Stimulated activated naive B cell treated with anti-CD40 and anti-IgM and Interleukin-4, amounts not matched to agents 10 μg/mL and 1 μg/mL and 100 μg/mL, for 72 hours (primary cell): ENCODE measurements around the gene SLC2A13.
A peak's percentile ranks its signal among the peaks of the same experiment; 100 is the strongest.
"Not testable (repeated sequence)": the region's sequence is repeated elsewhere in the genome, so short reads cannot be mapped to it uniquely, and the experiment has no call there.

Source experiments
- ATAC-seq, 2 donors: fragments of 150-1000 bp; cut with Tn5 transposase; replicated peaks; 2 replicates each; pipeline ENCODE4 v1.10.0; 2021; ENCODE audit warnings: moderate library complexity in 1 of 2
- DNase-seq: peaks from one replicate; pipeline ENCODE4 v3.0.0; 2021
- H3K27ac Mint-ChIP-seq: one replicate; pipeline ENCODE4 v1.8.0; 2022; ENCODE audit warnings: mild to moderate bottlenecking, mixed read lengths
- H3K27me3 Mint-ChIP-seq, 2 donors: one replicate each; pipeline ENCODE4 v1.8.0; 2022; ENCODE audit warnings: mixed read lengths in 2 of 2
- H3K36me3 Mint-ChIP-seq, 2 donors: one replicate each; pipeline ENCODE4 v1.8.0; 2022; ENCODE audit warnings: mixed read lengths in 2 of 2, mild to moderate bottlenecking in 1 of 2
- H3K4me1 Mint-ChIP-seq, 2 donors: one replicate each; pipeline ENCODE4 v1.8.0; 2022; ENCODE audit warnings: mixed read lengths in 2 of 2, mild to moderate bottlenecking in 1 of 2
- H3K4me3 Mint-ChIP-seq, 2 donors: one replicate each; pipeline ENCODE4 v1.8.0; 2022; ENCODE audit warnings: mild to moderate bottlenecking in 2 of 2, mixed read lengths in 2 of 2, moderate library complexity in 1 of 2
- H3K9me3 Mint-ChIP-seq, 2 donors: one replicate each; pipeline ENCODE4 v1.8.0; 2022; ENCODE audit warnings: mixed read lengths in 2 of 2, mild to moderate bottlenecking in 1 of 2

Gene SLC2A13

DNA sequence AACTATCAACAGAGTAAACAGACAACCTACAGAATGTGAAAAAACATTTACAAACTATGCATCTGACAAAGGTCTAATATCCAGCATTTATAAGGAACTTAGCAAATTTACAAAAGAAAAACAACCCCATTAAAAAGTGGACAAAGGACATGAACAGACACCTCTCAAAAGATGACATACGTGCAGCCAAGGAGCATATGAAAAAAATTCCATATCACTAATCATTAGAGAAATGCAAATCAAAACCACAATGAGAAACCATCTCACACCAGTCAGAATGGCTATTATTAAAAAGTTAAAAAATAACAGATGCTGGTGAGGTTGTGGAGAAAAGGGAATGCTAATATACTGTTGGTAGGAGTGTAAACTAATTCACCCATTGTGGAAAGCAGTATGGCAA lies 257.7 kb downstream of the SLC2A13 start:
- peaks cover 13 to 29% of the 10 kb centered on the region in 2 donors for H3K4me1 Mint-ChIP-seq
- H3K4me3 Mint-ChIP-seq, H3K27me3 Mint-ChIP-seq, DNase-seq, ATAC-seq, H3K36me3 Mint-ChIP-seq, H3K9me3 Mint-ChIP-seq, H3K27ac Mint-ChIP-seq: not testable (repeated sequence)

- no peak overlapping the region for H3K4me3 Mint-ChIP-seq
- H3K36me3 Mint-ChIP-seq: no peaks in the 10 kb centered on the region
- no peaks in the 10 kb centered on the region for H3K27me3 Mint-ChIP-seq
- H3K4me1 Mint-ChIP-seq: peaks cover 13 to 29% of the 10 kb centered on the region in 2 donors
- H3K27ac Mint-ChIP-seq: no peak overlapping the region
- H3K9me3 Mint-ChIP-seq: peaks cover 3 to 4% of the 10 kb centered on the region in 2 donors
- no peak for DNase-seq
- peak; percentile 61 to 70 for ATAC-seq
These were observed 258.8 kb downstream of the SLC2A13 start for GRCh38 chr12:39846971-39847650.

DNA sequence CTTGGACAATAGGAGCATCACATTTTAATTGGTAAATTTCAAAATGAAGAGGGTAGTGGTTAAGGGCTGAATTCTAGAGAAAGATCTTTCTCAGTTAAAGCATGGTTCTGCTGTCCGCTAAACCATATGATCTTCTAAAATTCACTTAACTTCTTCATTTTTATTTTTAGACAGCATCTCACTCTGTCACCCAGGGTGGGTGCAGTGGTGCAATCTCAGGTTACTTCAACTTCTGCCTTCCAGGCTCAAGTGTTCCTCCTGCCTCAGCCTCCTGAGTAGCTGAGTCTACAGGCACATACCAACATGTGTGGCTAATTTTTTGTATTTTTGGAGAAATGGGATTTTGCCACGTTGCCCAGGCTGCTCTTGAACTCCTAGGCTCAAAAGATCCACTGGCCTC lies 259.6 kb downstream of the SLC2A13 start:
- DNase-seq: no peak
- peaks cover 3 to 4% of the 10 kb centered on the region in 2 donors for H3K9me3 Mint-ChIP-seq
- H3K36me3 Mint-ChIP-seq: no peaks in the 10 kb centered on the region
- no peaks in the 10 kb centered on the region for H3K27me3 Mint-ChIP-seq
- ATAC-seq: peak; percentile 86 to 87
- no peak overlapping the region for H3K4me3 Mint-ChIP-seq
- H3K4me1 Mint-ChIP-seq: peaks cover 13 to 29% of the 10 kb centered on the region in 2 donors
- no peak overlapping the region for H3K27ac Mint-ChIP-seq

DNA sequence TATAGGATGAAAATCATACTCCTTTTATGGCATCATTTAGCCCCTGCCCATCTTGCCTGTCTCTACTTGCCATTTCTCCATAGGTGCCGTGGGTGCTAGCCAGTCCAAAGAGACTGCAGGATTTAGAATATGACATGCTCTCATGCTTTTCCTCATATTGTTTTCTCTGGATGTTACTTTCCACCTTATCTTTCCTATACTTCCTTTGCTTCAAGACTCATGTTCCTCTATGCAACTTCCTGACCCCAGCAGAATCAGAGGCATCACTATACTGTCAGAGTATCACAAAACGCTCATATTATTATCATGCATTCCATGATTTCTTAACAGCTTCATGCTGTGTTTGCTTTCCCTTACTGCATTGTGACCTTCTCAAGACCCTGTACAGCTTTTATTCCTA lies 265.5 kb downstream of the SLC2A13 start:
- H3K4me1 Mint-ChIP-seq: peaks cover 0 to 1% of the 10 kb centered on the region in 2 donors
- H3K36me3 Mint-ChIP-seq: no peaks in the 10 kb centered on the region
- H3K27ac Mint-ChIP-seq: no peak overlapping the region
- no peaks in the 10 kb centered on the region for H3K9me3 Mint-ChIP-seq
- no peak for DNase-seq
- H3K4me3 Mint-ChIP-seq: no peak overlapping the region
- ATAC-seq: no peak
- no peaks in the 10 kb centered on the region for H3K27me3 Mint-ChIP-seq

DNA sequence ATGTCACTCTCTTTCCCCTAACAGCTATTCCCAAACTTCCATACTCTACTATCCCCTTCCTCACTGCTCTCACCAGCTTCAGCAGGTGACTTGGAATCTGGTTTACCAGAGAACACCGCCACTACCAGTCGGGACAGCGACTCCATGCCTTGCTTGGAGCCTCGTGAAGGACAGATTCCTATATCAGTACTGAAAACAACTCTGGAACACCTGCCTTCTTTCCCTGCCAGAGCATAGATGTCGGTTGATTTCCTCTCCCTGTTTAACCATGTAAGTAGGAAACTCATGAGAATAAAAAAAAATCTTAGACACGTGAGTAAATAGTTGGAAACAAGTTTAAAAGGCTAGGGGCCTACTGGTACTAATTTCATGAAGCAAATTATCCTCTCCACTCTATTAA lies 266.8 kb downstream of the SLC2A13 start:
- ATAC-seq (no peak), DNase-seq (no peak)
- Mint-ChIP-seq H3K4me3 (no peak overlapping the region), H3K27me3 (no peaks in the 10 kb centered on the region), H3K27ac (no peak overlapping the region), H3K4me1 (no peaks in the 10 kb centered on the region), H3K9me3 (no peaks in the 10 kb centered on the region), H3K36me3 (no peaks in the 10 kb centered on the region)

DNA sequence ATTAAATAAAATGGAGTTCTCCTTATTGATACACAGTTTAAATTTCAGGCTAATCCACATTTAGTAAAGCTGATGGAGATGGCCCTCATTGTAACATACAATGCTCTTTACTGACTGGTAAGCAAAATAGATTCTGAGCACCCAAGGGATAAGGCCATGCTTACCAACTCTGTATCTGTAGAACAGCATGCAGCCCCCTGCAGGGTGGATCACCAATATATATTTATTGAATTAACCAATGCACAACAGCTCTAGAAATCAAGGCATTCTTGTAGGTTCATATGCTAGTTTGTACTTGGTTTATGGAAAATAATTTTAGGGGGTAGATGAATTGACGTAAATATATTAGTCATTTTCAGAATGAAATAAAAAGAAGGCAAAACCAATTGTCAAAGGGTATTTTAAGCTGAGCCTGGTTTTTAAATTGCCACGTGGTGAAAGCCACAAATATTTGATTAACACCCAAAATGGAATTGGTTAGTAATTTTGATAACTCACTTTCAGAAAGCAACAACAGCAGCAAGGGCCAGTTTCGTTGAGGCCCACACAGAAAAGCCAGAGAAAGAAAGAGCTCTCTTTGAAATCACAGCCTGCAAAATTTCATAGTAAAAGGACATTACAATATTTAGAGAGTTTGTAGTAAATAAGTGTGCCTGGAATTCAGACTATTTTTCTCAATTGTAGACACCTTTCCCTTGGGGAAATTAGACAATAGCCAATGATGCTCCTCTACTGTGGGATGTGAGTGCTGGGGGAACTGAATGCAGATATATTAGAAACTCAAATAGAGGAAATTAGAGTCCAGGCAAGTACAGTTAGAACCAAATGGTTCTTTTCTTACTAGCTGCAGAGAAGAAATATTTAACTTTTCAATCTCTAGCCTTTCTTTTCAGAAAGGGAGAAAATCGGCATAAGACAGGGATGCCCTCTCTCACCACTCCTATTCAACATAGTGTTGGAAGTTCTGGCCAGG lies 270.1 kb downstream of the SLC2A13 start:
- peak in 1 of 2 donors; percentile 16 for ATAC-seq
- no peak for DNase-seq
- H3K9me3 Mint-ChIP-seq: no peaks in the 10 kb centered on the region
- H3K4me1 Mint-ChIP-seq: no peaks in the 10 kb centered on the region
- no peaks in the 10 kb centered on the region for H3K36me3 Mint-ChIP-seq
- no peaks in the 10 kb centered on the region for H3K27me3 Mint-ChIP-seq
- no peak overlapping the region for H3K27ac Mint-ChIP-seq
- H3K4me3 Mint-ChIP-seq: no peak overlapping the region

DNA sequence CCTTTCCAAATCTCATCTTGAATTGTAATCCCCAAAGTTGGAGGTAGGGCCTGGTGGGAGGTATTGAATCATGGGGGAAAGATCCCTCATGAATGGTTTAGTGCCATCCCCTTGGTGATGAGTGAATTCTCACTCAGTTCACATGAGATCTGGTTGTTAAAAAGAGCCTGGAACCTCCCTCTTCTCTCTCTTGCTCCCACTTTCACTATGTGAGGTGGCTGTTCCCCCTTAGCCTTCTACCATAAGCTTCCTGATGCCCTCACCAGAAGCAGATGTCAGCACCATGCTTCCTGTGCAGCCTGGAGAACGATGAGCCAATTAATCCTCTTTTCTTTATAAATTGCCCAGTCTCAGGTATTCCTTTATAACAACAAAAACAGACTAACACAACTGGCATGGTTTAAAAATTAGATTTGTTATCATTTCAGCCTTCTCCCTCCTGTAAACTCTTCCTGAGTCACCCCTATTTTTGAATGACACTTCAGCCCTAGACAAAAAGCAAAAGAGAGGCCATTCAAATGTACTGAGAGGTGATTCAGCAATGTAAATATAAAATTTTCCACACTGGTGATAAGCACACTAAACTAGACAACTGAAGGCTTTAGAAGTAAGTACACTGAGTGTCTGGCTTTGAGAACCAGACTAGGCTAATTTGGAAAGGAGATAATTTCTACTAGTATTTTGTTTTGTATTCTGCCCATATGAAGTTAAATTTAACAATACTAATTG lies 274.1 kb downstream of the SLC2A13 start:
- DNase-seq (no peak), ATAC-seq (no peak)
- Mint-ChIP-seq H3K4me3 (no peak overlapping the region), H3K27me3 (no peaks in the 10 kb centered on the region), H3K36me3 (peaks cover 4 to 8% of the 10 kb centered on the region in 2 donors), H3K4me1 (no peaks in the 10 kb centered on the region), H3K9me3 (peaks cover 0 to 6% of the 10 kb centered on the region in 2 donors), H3K27ac (no peak overlapping the region)

GRCh38 chr12:39830852-39831520 lies 274.9 kb downstream of the SLC2A13 start:
- Mint-ChIP-seq H3K9me3 (peaks cover 0 to 6% of the 10 kb centered on the region in 2 donors), H3K27ac (no peak overlapping the region), H3K4me1 (no peaks in the 10 kb centered on the region), H3K4me3 (no peak overlapping the region), H3K36me3 (peaks cover 4 to 8% of the 10 kb centered on the region in 2 donors), H3K27me3 (no peaks in the 10 kb centered on the region)
- ATAC-seq (no peak), DNase-seq (no peak)

- DNase-seq: no peak
- Mint-ChIP-seq H3K27me3 (no peaks in the 10 kb centered on the region), H3K4me3 (no peak overlapping the region), H3K9me3 (peaks cover 0 to 6% of the 10 kb centered on the region in 2 donors), H3K4me1 (no peaks in the 10 kb centered on the region), H3K36me3 (peaks cover 4 to 8% of the 10 kb centered on the region in 2 donors), H3K27ac (no peak overlapping the region)
- no peak for ATAC-seq
These were observed 275.7 kb downstream of the SLC2A13 start for GRCh38 chr12:39830171-39830570.

DNA sequence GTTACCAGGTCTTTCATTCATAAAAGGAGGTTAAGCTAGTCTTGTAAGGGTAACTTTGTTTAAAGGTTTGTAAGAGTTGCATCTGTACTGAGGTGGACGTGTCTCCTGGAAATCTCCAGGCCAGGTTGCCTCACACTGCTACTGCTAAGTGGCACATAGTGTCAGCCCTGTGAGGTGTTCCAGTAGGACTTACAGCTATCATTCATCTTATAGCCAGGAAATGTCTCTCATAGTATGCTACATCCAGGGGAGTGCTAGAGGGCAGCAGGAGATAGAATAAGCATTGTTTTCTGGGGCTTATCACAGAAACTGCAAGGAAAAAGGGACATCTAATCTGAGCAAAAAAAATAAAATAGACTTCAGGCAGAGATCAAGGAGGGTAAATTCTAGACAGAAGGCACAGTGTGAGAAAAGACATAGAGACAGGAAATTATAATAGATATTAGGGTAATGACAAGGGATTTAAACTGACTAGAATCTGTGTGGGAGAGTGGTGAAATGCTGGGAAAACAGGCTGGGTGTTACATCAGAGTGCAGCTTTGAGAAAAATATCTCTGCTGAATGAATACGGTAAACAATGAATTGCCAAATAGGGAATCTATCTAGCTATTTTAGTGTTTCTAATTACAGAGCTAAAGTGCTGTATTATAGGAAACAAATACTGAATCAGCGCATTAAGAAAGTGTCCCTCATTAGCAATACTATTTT lies 281.2 kb downstream of the SLC2A13 start:
- ATAC-seq (no peak), DNase-seq (no peak)
- H3K4me3 Mint-ChIP-seq: no peak overlapping the region

GRCh38 chr12:39816671-39817185 lies 289.2 kb downstream of the SLC2A13 start:
- H3K4me3 Mint-ChIP-seq: no peak overlapping the region
- no peaks in the 10 kb centered on the region for H3K27me3 Mint-ChIP-seq
- no peak overlapping the region for H3K27ac Mint-ChIP-seq
- no peaks in the 10 kb centered on the region for H3K36me3 Mint-ChIP-seq
- no peak for ATAC-seq
- no peaks in the 10 kb centered on the region for H3K9me3 Mint-ChIP-seq
- DNase-seq: no peak
- no peaks in the 10 kb centered on the region for H3K4me1 Mint-ChIP-seq

More for the DNA sequence above, 281.2 kb downstream of the SLC2A13 start:
- H3K4me1 Mint-ChIP-seq: no peaks in the 10 kb centered on the region
- H3K9me3 Mint-ChIP-seq: peaks cover 0 to 6% of the 10 kb centered on the region in 2 donors
- no peaks in the 10 kb centered on the region for H3K27me3 Mint-ChIP-seq
- H3K36me3 Mint-ChIP-seq: peaks cover 4 to 8% of the 10 kb centered on the region in 2 donors
- no peak overlapping the region for H3K27ac Mint-ChIP-seq

DNA sequence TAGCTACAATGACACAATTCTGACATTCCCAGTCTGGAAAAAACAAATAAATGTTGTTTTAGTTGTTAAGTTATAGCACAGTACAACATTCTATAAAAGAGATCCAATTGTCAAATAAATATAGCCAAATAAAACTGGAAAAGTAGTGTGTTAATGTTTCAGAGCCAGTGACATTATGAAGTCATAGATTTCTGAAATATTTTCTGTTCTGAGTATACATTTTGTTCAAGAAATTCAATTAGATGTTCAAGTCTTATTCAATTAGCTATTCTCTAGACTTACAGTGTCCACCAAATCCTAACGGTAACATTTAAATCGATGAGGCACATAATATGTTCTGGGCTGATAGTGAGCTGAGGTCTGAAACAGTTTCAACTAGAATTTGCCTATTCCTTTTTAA lies 290.1 kb downstream of the SLC2A13 start:
- no peaks in the 10 kb centered on the region for H3K36me3 Mint-ChIP-seq
- no peaks in the 10 kb centered on the region for H3K9me3 Mint-ChIP-seq
- no peak overlapping the region for H3K27ac Mint-ChIP-seq
- no peaks in the 10 kb centered on the region for H3K4me1 Mint-ChIP-seq
- H3K4me3 Mint-ChIP-seq: no peak overlapping the region
- ATAC-seq: no peak
- H3K27me3 Mint-ChIP-seq: no peaks in the 10 kb centered on the region
- no peak for DNase-seq

DNA sequence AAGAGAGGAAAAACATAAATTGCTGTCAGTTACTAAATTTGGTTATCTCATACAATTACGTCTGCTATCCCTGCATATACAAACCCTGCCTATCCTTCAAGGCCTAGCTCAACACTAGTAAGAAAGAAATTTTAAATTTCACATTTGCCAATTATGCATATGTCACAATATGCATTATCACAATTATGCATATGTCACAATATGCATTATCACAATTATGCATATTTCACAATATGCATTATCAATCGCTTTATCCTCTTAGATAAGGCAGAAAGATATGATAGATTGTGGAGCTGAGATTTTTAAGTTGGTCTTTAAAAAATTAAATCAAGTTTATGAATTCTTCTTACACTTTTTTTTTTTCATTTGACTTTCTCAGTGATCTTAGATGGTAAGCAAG lies 291.3 kb downstream of the SLC2A13 start:
- peaks cover 0 to 2% of the 10 kb centered on the region in 2 donors for H3K9me3 Mint-ChIP-seq
- no peak overlapping the region for H3K27ac Mint-ChIP-seq
- H3K4me3 Mint-ChIP-seq: no peak overlapping the region
- no peaks in the 10 kb centered on the region for H3K4me1 Mint-ChIP-seq
- H3K36me3 Mint-ChIP-seq: no peaks in the 10 kb centered on the region
- DNase-seq: no peak
- no peak for ATAC-seq
- H3K27me3 Mint-ChIP-seq: no peaks in the 10 kb centered on the region
